HG02798 (cell line): Measurements from ENCODE around the gene EFEMP2.
A peak's percentile ranks its signal among the peaks of the same experiment; 100 is the strongest.
"Not testable (repeated sequence)": the region's sequence is repeated elsewhere in the genome, so short reads cannot be mapped to it uniquely, and the experiment has no call there.

Experiments
- ATAC-seq: cut with Tn5 transposase; IDR thresholded peaks from one replicate; pipeline ENCODE4 v1.9.1; 2021; ENCODE audit warnings: mild to moderate bottlenecking; ENCODE audit not compliant: unreplicated experiment, poor library complexity

The EFEMP2 gene

GRCh38 chr11:65900899-65901180 is 28.2 kb upstream of the EFEMP2 start:
- no peak for ATAC-seq

DNA sequence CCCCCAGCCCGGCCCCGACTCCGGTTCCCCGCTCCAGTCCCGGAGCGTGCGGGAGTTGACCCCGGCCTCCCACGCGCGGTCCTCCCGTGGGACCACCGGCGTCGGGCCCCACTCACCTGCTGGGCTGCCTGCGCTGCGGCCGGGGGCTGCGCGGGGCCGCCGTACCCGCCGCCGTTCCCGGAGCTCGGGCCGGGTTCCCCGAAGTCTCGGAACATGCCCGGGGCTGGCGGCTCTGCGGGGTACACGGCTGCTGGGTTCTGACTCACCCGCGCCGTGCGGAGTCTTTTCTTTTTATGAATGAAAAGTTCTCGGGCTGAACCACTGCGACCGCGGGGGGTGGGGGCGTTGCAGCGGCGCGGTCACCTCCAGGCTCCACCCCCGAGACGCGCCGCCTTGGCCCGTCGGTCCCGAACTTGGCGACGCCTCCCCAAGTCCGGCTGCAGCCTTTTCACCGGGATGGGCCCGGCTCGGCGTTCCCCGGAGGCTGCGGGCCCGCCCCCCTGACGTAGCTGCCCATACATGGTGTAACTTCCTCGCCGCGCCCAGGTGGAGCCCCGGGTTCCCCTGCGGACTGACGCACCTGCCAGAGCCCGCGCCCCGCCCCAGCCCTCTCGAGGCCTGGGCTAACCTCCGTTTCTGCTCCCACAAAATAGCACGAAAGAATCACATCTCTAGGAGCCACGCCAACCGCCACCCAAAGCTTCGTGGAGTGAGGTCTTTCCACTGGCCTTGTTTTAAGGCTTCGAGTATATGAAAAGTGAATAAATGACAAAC is 27.7 kb upstream of the EFEMP2 start, which contains the start of gene FOSL1:
Gene FOSL1 (minus strand): TSS at position 264 of the 774 bp plus-strand sequence. CDS start 49 bp downstream, at position 215.
- peak; percentile 86 for ATAC-seq

DNA sequence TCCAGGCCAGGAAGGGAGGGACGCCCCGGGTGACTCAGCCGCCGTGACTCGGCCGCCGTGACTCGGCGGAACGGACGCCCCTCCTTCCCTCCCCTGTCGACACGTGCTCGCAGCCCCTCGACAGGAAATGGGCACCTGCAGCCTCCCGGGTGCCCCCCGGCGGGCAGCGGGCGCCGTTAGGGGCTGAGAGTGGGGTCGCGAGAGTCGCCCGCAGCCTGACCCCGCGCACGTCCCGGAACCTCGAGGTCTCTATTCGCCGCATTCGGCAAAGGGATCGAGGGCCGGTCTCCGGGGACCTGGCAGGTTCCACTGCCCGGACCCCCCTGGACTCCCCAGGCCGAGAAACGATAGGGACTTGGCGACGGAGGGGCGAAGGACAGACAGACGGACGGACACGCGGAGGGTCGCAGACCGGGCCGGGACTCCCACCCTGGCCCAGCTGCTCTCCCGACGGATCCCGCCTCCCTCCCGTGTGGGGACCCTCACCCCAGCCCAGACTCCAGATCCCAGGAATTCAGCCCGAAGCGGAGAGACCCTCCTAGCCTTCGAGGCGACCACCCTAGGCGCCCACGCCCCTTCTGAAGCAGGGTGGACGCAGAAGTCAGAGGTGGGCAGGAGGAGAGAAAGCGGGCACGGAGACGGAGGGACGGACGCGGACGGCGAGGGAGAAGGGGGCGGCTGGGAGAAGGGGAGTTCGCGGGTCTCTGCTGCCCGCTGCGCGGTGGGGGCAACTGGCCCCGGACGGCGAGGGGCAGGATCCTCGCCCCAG is 26.9 kb upstream of the EFEMP2 start:
- peak; percentile 20 for ATAC-seq

GRCh38 chr11:65898656-65899355 is 26.2 kb upstream of the EFEMP2 start:
- no peak for ATAC-seq

DNA sequence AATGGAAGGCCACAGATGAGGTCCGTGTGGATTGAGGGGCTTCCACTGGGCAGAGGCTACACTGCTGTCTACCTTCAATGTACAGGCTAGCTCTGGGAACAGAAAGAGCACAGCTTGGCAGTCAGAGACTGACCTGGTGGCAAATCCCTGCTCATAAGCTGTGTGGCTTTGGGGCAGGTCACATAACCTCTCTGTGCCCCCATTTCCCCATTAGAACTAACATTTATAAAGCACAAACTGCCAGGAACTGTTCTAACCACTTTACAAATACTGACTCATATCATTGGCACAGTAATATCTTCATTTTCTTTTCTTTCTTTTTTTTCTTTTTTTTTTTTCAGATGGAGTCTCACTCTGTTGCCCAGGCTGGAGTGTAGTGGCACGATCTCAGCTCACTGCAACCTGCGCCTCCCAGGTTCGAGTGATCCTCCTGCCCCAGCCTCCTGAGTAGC is 24.4 kb upstream of the EFEMP2 start:
- no peak for ATAC-seq

GRCh38 chr11:65896034-65896999 is 23.7 kb upstream of the EFEMP2 start:
- ATAC-seq, result no peak

DNA sequence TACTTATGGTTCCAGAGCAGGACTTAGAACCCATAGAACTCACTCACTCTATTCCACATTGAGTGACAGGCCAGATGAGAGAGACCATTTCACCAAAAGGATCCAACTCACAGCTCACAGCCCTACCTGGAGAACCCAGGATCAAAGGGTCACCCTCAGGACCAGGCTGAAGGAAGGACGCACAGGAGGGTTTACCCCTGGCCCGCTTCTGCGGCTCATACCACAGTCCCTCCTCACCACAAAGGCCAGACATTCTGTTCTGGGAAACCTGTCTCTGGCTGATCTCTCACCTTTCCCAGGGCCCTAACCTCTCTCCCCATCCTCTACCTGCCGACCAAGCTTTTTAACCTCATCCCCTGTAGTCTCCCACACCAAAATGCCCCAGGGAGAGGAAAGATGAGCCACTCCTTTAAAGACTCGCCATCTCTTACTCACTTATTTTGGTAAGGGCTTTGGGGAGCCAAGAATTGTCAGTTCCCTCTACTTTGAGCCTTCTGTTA is 22.9 kb upstream of the EFEMP2 start:
- ATAC-seq, result no peak

- no peak for ATAC-seq
Measured at GRCh38 chr11:65894034-65894591, 21.5 kb upstream of the EFEMP2 start.

DNA sequence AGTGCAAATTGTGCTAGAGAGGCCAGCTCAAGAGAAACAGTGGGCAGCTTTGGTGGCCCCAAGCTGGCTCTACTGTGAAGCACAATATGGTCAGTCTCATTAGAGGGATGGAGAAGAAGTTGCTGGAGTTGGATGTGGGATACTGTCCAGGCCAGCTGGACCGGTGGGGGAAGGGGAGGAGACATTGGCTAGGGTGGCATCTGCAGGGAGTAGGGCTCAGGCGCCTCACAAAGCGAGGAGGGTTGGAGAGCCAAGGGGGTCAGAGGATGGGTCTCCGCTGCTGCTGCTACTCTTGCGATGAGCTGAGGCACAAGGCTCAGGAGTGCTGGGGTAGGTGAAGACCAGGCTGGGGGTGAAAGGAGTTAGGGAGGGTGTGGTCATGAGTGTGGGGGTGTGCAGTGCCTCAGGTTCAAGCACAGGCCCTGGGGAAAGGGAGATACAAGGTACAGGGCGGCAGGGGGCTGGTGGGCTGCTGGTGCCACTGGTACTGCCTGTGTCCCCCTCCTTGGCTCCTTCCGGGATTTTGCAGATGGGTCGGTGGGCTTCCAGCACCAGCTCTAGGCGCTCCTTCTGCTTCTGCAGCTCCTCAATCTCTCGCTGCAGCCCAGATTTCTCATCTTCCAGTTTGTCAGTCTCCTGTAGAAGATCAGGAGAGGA is 20.2 kb upstream of the EFEMP2 start:
- ATAC-seq, result no peak

GRCh38 chr11:65892137-65892540 is 19.5 kb upstream of the EFEMP2 start:
- not testable (repeated sequence) for ATAC-seq

DNA sequence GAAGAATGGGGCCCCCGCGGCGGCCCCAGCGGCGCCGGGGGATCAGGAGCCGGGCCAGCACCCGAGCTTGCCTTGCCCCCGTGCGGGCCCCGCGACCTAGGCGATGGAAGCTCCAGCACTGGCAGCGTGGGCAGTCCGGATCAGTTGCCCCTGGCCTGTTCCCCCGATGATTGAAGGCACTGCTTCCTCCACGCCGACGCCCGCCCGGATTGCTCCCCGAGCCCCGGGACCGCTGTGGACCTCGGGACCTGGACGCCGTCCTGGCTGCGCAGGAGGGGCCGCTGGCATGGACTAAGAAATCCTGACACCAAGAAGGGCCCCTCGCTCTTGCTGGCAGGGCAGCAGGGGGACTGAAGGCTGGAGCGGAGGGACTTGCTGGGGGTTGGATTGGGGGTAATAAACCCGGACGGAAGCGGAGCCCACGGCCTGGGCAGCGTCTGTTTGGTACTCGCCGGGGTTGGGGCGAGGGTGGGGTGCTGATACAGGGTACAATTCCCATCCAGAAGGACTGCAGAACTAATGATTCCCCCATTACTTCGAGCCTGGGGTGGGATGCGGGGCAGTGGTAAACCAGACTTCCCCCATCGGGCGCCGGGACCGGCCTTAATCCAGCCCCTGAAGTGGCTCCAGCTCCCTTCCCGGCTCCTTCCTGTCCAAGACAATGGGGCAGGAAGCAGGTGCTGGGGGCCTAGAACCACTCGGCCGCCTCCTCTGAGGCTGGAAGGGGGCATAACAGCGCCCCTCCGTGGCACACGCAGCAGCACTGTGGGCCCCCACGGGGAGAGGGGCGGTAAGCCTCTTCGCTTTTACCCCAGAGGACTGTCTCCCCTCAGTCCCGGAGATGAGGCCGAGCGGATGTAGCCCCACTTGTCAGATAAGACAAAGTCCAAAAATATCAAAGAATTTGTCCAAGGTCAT is 18.9 kb upstream of the EFEMP2 start:
- no peak for ATAC-seq

DNA sequence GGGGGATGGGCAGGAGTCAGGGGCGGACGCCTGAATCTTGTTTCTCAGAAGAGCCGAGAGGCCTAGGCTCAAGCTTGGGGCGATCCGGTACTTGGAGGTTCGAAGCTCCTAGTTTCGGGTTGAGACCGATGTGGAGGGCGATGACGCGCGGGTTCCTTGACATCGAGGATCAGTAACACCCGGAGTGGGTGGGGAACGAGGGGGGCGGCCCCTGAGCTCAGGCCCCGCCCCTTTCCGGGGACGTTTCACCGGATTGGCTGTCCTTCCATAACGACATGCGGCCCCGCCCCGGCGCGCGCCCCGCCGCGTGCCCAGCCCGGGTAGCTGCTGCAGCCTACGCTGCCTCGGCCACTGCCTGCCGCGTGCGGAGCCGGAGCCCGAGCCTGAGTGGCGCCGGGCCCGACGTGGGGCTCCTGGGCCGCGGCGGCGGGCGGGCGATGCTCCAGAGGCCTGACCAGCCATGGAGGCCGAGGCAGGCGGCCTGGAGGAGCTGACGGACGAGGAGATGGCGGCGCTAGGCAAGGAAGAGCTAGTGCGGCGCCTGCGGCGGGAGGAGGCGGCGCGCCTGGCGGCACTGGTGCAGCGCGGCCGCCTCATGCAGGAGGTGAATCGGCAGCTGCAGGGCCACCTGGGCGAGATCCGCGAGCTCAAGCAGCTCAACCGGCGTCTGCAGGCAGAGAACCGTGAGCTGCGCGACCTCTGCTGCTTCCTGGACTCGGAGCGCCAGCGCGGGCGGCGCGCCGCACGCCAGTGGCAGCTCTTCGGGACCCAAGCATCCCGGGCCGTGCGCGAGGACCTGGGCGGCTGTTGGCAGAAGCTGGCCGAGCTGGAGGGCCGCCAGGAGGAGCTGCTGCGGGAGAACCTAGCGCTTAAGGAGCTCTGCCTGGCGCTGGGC is 18.0 kb upstream of the EFEMP2 start, which contains the start of gene CCDC85B:
Gene CCDC85B (plus strand): TSS at position 350 of the 895 bp plus-strand sequence. CDS start 111 bp downstream, at position 461.
- peak; percentile 68 for ATAC-seq

DNA sequence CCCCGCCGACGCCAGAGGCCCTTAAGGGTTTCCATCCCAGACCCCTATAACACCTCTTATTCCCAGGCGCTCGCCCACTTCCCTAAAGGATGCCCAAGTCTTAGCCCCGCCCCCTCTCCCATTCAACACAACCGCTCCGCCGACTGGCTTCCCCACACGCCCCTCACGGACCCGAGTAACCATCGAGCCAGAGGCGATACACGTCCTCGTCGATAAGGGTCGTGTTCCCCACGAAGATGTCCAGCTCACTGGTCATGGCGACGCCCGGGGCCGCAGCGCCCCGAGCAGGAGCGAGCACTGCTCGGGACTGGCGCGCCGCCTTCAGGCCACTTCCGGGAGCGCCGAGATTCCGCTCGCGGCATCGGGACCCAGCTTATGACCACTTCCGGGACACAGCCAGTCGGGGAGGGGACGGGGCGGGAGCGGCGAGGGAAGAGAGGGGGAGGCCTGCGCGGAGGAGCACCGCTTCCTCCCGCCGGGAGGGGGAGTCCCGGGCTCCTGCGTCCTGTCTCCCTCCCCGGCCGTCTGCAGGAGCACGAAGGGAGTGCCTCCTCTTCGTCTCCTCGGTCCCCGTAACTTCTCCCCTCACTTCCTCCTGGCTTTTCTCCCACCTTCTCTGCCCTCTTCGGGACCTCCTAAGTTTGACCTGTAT is 15.7 kb upstream of the EFEMP2 start, which contains the start of gene FIBP:
Gene FIBP (minus strand): TSS at position 309 of the 652 bp plus-strand sequence. CDS start 53 bp downstream, at position 256.
- ATAC-seq, result peak; percentile 60

DNA sequence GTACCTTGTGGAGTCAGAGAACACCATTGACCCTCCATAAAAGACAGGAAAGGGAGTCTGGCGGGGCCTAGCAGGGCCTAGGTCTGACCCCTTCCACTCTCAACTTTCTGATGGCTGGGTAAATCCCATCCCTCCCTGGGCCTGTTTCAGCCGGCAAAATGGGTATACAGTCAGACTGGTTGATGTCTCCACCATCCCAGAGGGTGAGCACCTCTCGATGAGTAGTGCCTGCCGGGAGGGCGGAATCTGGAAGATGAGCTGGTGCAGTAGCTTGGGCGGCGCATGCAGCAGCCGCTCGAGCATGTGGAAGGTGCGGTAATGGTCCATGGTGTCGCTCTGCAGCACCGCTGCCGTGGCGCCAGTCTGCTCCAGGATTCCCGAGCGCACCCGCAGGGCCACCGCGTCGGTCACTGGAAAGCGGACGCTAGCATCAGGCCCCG is 15.1 kb upstream of the EFEMP2 start:
- peak; percentile 0 for ATAC-seq

- no peak for ATAC-seq
Measured at GRCh38 chr11:65886826-65887722, 14.5 kb upstream of the EFEMP2 start.
